ENCODE measurements around the gene ZIM2.
"Not testable (repeated sequence)": the region's sequence is repeated elsewhere in the genome, so short reads cannot be mapped to it uniquely, and the experiment has no call there.

Gene ZIM2

GRCh38 chr19:56840451-56841192, at the start of gene ZIM2, which contains the start of gene PEG3:
ZIM2 (minus strand) TSS chr19:56840726; CDS start chr19:56824277, 16,449 bp downstream.
PEG3 (minus strand) TSS chr19:56840726; CDS start chr19:56824655, 16,071 bp downstream.
- no peak for DNase-seq

- no peak for DNase-seq
These were observed 44.9 kb upstream of the ZIM2 start for GRCh38 chr19:56885173-56885985.

GRCh38 chr19:56884441-56884840, 43.9 kb upstream of the ZIM2 start:
- DNase-seq, result no peak

GRCh38 chr19:56880592-56881190, 40.2 kb upstream of the ZIM2 start:
- no peak for DNase-seq

- DNase-seq, result no peak
These were observed 36.7 kb upstream of the ZIM2 start for GRCh38 chr19:56877069-56877715.

- no peak for DNase-seq
These were observed 35.2 kb upstream of the ZIM2 start for GRCh38 chr19:56875717-56876116.

- no peak for DNase-seq
These were observed 34.0 kb upstream of the ZIM2 start for GRCh38 chr19:56874530-56874929.

- DNase-seq, result no peak
These were observed 33.0 kb upstream of the ZIM2 start for GRCh38 chr19:56873493-56873892.

- no peak for DNase-seq
These were observed 29.4 kb upstream of the ZIM2 start for GRCh38 chr19:56869886-56870285.

GRCh38 chr19:56868446-56868845, 27.9 kb upstream of the ZIM2 start:
- no peak for DNase-seq

GRCh38 chr19:56866538-56866937, 26.0 kb upstream of the ZIM2 start:
- no peak for DNase-seq

- DNase-seq, result no peak
These were observed 24.1 kb upstream of the ZIM2 start for GRCh38 chr19:56864443-56865125.

GRCh38 chr19:56862741-56863140, 22.2 kb upstream of the ZIM2 start:
- DNase-seq, result no peak

- DNase-seq, result not testable (repeated sequence)
These were observed 19.9 kb upstream of the ZIM2 start for GRCh38 chr19:56860409-56860808.

GRCh38 chr19:56858026-56858425, 17.5 kb upstream of the ZIM2 start:
- no peak for DNase-seq

GRCh38 chr19:56856822-56857221, 16.3 kb upstream of the ZIM2 start:
- no peak for DNase-seq

GRCh38 chr19:56852361-56852760, 11.8 kb upstream of the ZIM2 start:
- not testable (repeated sequence) for DNase-seq

GRCh38 chr19:56848166-56848565, 7.6 kb upstream of the ZIM2 start:
- no peak for DNase-seq

GRCh38 chr19:56842412-56842811, 1.9 kb upstream of the ZIM2 start:
- DNase-seq, result no peak

- DNase-seq, result no peak
These were observed 642 bp upstream of the ZIM2 start for GRCh38 chr19:56841193-56841543.

- no peak for DNase-seq
These were observed 675 bp downstream of the ZIM2 start for GRCh38 chr19:56839652-56840450.
